SU-DHL-6 (cell line): Measurements from ENCODE around the gene NEK4.

Source experiments
- CTCF ChIP-seq: fragments of 200-600 bp; sonication (generic); IDR thresholded peaks from one replicate; pipeline ENCODE4 v1.5.1; 2017; ENCODE audit warnings: antibody characterized with exemption, mild to moderate bottlenecking, low read length, moderate library complexity; ENCODE audit not compliant: insufficient read depth, poor library complexity, severe bottlenecking
- EZH2phosphoT487 ChIP-seq: fragments of 200-600 bp; sonication (generic), shearing (Covaris generic); conservative IDR thresholded peaks from 2 replicates; pipeline ENCODE4 v1.6.1; 2018; ENCODE audit warnings: mild to moderate bottlenecking, antibody characterized with exemption, low read length, moderate library complexity, mixed read lengths

- no peak for TF ChIP-seq CTCF
- no peak for TF ChIP-seq EZH2phosphoT487
Observed at GRCh38 chr3:52714335-52715302, 56.1 kb downstream of the NEK4 start.
